Stimulated activated CD4-positive, alpha-beta T cell treated with anti-CD3 and anti-CD28 coated beads, Interleukin-1b, Interleukin-23, amount 100 ng/mL, for 1 hour (primary cell): Measurements from ENCODE around the gene SCGB1C2.
"Not testable (repeated sequence)": the region's sequence is repeated elsewhere in the genome, so short reads cannot be mapped to it uniquely, and the experiment has no call there.

Experiments
- DNase-seq, 2 donors: peaks; one replicate each; pipeline ENCODE4 v3.0.0-alpha.2; 2020; ENCODE audit warnings: low read depth in 2 of 2

Gene SCGB1C2

GRCh38 chr17:148757-149156 is 11.4 kb downstream of the SCGB1C2 start:
- DNase-seq, result no peak

- no peak for DNase-seq
These were observed 11.9 kb downstream of the SCGB1C2 start for GRCh38 chr17:149231-149630.

GRCh38 chr17:149897-150584 is 12.7 kb downstream of the SCGB1C2 start:
- no peak for DNase-seq

- no peak for DNase-seq
These were observed 13.6 kb downstream of the SCGB1C2 start for GRCh38 chr17:151004-151403.

GRCh38 chr17:151886-152859 is 14.8 kb downstream of the SCGB1C2 start:
- no peak for DNase-seq

- DNase-seq, result no peak
These were observed 15.6 kb downstream of the SCGB1C2 start for GRCh38 chr17:152860-153420.

- DNase-seq, result no peak
These were observed 16.5 kb downstream of the SCGB1C2 start for GRCh38 chr17:153851-154250.

- no peak for DNase-seq
These were observed 18.2 kb downstream of the SCGB1C2 start for GRCh38 chr17:155576-155975.

- no peak for DNase-seq
These were observed 18.8 kb downstream of the SCGB1C2 start for GRCh38 chr17:156094-156621.

- no peak for DNase-seq
These were observed 19.6 kb downstream of the SCGB1C2 start for GRCh38 chr17:156946-157345.

- DNase-seq, result no peak
These were observed 20.5 kb downstream of the SCGB1C2 start for GRCh38 chr17:157901-158300.

- no peak for DNase-seq
These were observed 21.0 kb downstream of the SCGB1C2 start for GRCh38 chr17:158379-158778.

GRCh38 chr17:159609-160008 is 22.2 kb downstream of the SCGB1C2 start:
- no peak for DNase-seq

- DNase-seq, result no peak
These were observed 23.0 kb downstream of the SCGB1C2 start for GRCh38 chr17:160336-160735.

GRCh38 chr17:161481-161880 is 24.1 kb downstream of the SCGB1C2 start:
- DNase-seq, result no peak

- no peak for DNase-seq
These were observed 25.3 kb downstream of the SCGB1C2 start for GRCh38 chr17:162689-163088.

- no peak for DNase-seq
These were observed 26.2 kb downstream of the SCGB1C2 start for GRCh38 chr17:163514-164098.

- no peak for DNase-seq
These were observed 27.2 kb downstream of the SCGB1C2 start for GRCh38 chr17:164303-165235.

GRCh38 chr17:165939-166338 is 28.6 kb downstream of the SCGB1C2 start:
- no peak for DNase-seq

- DNase-seq, result not testable (repeated sequence)
These were observed 31.2 kb downstream of the SCGB1C2 start for GRCh38 chr17:168614-169013.

- DNase-seq, result no peak
These were observed 32.8 kb downstream of the SCGB1C2 start for GRCh38 chr17:170130-170670.
